Measurements from ENCODE around the gene PCSK2. TPM values are rescaled to one million over a fixed set of nuclear protein-coding genes. Genes with fewer than 3 reads are reported as not detected.

PCSK2 gene
- total RNA-seq, 1 donor from 2014 or later, result 2.2 TPM

- no peak for DNase-seq
Observed at GRCh38 chr20:17508756-17509155, 281.9 kb downstream of the PCSK2 start.

GRCh38 chr20:17510548-17510947, 283.7 kb downstream of the PCSK2 start:
- DNase-seq, result no peak

- DNase-seq, result no peak
Observed at GRCh38 chr20:17511401-17511800, 284.6 kb downstream of the PCSK2 start.

- no peak for DNase-seq
Observed at GRCh38 chr20:17513939-17514338, 287.1 kb downstream of the PCSK2 start.

- DNase-seq, result no peak
Observed at GRCh38 chr20:17515053-17515452, 288.2 kb downstream of the PCSK2 start.

DNA sequence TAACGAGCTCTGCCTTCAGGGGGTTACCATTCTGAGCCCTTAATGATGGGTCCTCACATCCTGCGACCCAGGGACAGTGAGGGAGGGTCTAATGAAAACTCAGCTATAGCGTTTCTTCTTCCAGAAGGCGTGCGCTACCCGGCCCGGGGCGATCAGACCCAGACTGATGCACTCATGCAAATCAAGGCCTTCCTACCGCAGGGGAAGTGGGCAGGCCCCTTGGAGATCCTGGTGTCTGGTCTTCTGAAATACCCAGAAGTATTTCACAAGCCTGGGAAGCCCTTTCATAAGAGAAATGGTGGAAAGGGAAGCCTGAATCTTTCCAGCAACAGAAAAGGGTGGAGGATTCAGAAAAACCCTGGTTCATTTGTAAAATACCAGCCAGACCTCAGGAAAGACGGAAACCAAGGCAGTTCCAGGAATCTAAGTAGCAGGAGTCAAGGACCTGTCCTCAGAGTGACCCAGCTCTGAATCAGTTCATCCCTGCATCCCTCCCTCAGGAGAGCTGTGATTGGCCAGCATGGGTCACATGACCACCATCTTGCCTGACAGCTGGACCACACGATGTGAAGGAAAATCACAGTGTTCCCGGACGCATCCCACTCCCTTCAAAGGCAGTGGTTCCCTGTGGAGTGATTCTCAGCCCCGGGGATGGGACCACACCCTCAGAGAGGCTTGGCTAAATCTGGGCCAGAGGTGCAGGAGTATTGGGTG, 291.7 kb downstream of the PCSK2 start:
- DNase-seq, result no peak

DNA sequence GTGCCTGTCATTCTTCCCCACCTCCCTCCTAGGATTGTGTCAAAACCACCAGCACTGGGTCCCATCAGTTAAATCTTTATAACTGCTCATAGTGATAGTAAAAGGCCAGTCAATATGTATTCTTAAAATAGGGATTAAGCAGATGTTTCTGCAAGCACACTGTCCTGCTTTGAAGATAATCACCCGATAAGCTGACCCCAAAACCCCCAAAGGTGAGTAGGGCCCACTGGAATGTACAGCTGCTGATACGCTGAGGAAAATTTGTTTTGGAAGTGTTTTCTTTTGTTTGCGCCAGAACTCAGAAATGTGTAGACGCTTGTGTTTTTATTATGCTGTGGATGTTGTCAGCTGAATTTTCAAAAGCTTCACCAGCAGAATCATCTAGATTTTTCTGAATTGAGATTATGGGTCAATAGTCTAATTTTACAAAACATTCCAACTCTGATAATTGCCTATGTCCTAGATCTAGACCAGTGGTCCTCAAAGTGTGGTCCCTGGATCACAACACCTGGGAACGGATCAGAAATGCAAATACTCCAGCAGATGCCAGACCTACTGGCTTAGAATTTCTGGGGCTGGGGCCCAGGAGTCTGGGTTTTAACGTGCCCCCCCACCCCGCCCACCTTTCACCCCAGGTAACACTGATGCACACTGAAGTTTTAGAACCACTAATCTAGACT, 292.9 kb downstream of the PCSK2 start:
- DNase-seq, result no peak

GRCh38 chr20:17520583-17520982, 293.7 kb downstream of the PCSK2 start:
- no peak for DNase-seq

- DNase-seq, result no peak
Observed at GRCh38 chr20:17522528-17522927, 295.7 kb downstream of the PCSK2 start.

DNA sequence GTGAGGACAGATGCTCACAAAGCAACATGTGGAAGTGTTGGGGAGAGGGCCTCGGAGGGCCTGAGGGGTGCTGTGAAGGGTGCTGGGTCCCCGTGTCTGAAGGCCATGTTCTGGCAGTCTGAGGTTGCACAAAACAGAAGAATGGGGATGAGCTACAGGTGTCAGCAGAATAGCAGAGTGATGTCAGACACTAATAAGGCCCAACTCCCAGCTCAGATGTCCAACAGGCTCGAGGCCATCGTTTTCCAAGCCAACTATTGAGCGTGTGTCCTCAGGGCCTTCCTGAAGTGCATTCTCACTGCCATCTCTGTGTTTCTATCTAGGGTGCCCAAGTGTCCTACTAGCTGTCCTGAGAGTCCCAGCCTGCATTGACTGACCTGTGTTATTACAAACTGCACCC, 296.5 kb downstream of the PCSK2 start:
- DNase-seq, result no peak

- no peak for DNase-seq
Observed at GRCh38 chr20:17524560-17524959, 297.7 kb downstream of the PCSK2 start.

GRCh38 chr20:17525132-17525531, 298.3 kb downstream of the PCSK2 start:
- no peak for DNase-seq

GRCh38 chr20:17525650-17526049, 298.8 kb downstream of the PCSK2 start:
- DNase-seq, result no peak

- DNase-seq, result no peak
Observed at GRCh38 chr20:17529586-17529985, 302.7 kb downstream of the PCSK2 start.

- no peak for DNase-seq
Observed at GRCh38 chr20:17530153-17530552, 303.3 kb downstream of the PCSK2 start.

DNA sequence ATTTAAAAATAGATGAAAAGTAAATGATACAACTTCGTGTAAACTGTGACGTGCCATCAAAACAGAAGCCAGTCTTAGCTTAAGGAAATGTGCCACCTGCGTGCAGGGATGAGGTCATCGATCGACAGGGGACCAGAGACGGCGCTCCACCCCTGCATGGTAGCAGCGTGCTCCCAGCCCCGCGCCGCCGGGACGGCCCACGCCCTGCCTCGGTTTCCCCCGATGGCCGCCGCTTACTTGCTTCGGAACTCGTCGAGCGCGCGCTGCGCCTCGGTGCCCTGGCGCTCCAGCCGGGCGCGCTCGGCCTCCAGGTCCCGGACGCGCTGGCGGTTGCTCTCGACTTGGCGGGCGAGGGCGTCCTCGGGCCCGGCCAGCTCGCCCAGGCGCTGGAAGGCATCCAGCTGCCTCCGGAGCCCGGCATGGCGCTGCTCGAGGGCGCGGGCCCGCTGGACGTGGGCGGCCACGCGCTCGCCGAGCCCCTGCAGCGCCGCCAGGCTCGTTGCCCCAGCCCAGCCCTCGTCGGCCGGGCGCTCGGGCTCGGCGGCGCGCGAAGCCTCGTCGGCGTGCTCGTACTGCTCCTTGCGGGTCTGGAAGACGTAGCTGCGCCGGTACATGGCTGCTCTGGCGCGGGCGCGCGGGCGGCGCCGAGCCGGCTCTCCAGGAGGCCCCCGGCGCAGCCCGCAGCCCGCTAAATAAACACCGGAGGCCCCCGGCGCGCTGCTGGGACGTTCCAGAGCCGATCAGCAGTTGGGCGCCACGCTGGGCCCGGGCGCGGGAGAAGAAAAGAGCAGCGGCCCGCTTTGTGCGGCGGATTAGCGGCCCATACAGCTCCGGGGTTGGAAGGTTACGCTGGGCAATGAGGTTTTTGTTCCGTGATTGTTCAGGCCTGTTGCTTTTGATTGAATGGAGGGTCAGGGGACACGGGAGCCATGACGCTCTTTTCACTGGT, 304.1 kb downstream of the PCSK2 start, which contains the start of gene BFSP1:
Gene BFSP1 (minus strand): TSS at position 664 of the 949 bp plus-strand sequence. CDS start 50 bp downstream, at position 614.
- peak; percentile 39 for DNase-seq

- DNase-seq, result no peak
Observed at GRCh38 chr20:17531665-17532025, 304.8 kb downstream of the PCSK2 start.

DNA sequence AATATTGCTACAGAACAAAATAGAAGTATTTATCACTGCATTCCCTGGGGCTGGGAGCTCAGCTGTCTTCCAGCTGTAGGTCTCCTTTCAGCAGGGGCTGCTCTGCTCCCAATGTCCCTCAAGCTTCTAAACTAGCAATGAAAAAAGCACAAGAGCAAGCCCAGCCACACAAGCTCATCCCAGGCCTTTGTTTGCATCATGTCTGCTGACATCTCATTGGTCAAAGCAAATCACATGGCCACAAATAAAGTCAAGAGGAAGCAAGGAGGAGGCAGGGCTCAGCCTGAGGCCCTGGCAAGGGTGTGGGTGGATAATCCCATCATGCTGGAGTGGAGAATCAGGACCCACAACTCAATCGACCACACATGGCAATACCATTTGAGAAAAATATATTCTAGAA, 306.6 kb downstream of the PCSK2 start:
- peak; percentile 89 for DNase-seq

DNA sequence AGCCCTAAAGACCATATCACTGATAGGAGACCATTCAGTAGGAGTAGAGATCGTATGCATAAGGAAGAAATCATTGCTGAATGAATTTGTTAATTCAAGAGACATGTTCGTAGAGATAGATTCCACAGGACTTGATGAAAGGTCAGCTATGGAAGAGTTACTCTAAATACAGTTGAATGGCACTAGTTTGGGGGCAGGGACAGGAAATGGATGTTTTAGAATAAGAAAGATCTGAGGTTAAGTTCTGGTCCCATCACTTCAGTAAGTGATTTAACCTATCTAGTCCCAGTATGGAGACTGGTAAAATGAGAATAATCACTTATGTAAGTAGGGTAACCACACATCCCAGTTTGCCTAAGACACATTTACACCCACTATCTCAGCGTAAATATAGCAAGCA, 307.2 kb downstream of the PCSK2 start:
- no peak for DNase-seq
